GM12865 (cell line): ENCODE data around the gene RAB31.

ENCODE experiments used
- DNase-seq: peaks from one replicate; pipeline ENCODE4 v3.0.0; 2010; ENCODE audit warnings: low read depth
- H3K4me3 ChIP-seq: 2 replicates; pipeline ENCODE4 v1.5.1; 2011; ENCODE audit warnings: mild to moderate bottlenecking, low read depth, low read length, control low read depth
- TF ChIP-seq, protein P1 (sequence below): IDR thresholded peaks from 2 replicates; pipeline ENCODE4 v1.5.1; 2011; ENCODE audit warnings: low read length, control low read depth, low read depth, inconsistent platforms; ENCODE audit not compliant: insufficient read depth; ENCODE audit errors: missing control alignments

RAB31 gene

GRCh38 chr18:9796011-9796410 lies 87.9 kb downstream of the RAB31 start:
- H3K4me3 ChIP-seq, result no peak overlapping the region
- no peak for DNase-seq
- TF ChIP-seq, protein P1, sequence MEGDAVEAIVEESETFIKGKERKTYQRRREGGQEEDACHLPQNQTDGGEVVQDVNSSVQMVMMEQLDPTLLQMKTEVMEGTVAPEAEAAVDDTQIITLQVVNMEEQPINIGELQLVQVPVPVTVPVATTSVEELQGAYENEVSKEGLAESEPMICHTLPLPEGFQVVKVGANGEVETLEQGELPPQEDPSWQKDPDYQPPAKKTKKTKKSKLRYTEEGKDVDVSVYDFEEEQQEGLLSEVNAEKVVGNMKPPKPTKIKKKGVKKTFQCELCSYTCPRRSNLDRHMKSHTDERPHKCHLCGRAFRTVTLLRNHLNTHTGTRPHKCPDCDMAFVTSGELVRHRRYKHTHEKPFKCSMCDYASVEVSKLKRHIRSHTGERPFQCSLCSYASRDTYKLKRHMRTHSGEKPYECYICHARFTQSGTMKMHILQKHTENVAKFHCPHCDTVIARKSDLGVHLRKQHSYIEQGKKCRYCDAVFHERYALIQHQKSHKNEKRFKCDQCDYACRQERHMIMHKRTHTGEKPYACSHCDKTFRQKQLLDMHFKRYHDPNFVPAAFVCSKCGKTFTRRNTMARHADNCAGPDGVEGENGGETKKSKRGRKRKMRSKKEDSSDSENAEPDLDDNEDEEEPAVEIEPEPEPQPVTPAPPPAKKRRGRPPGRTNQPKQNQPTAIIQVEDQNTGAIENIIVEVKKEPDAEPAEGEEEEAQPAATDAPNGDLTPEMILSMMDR, result no peak

DNA sequence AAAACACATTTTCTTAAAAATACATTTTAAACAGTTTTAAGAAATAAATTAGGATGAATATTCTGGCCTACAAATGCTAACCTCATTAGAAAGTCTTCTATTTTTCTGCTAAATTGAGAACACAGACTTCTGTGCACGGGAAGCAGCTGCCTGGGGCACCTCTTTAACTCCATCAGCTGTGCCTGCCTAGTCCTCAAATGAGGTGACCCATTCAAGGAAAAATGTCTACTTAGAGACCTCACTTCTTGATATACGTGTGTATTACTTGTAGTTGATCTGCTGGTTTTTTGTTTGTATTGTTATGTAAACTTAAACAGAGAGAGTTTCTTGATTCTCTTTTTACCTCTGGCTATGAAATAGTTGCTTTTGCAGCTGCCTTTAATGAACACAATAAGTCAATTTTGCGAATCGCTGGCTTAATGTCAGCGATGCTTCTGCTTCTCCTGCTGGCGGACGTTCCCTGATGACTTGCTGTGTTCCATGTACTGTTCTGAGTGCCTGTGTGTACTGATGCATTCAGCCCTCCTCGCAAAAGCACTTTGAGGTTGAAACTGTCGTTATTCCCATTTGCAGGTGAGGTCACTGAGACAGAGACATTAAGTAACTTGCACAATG lies 88.9 kb downstream of the RAB31 start:
- DNase-seq, result no peak
- H3K4me3 ChIP-seq, result no peak overlapping the region
- TF ChIP-seq, protein P1, result no peak

DNA sequence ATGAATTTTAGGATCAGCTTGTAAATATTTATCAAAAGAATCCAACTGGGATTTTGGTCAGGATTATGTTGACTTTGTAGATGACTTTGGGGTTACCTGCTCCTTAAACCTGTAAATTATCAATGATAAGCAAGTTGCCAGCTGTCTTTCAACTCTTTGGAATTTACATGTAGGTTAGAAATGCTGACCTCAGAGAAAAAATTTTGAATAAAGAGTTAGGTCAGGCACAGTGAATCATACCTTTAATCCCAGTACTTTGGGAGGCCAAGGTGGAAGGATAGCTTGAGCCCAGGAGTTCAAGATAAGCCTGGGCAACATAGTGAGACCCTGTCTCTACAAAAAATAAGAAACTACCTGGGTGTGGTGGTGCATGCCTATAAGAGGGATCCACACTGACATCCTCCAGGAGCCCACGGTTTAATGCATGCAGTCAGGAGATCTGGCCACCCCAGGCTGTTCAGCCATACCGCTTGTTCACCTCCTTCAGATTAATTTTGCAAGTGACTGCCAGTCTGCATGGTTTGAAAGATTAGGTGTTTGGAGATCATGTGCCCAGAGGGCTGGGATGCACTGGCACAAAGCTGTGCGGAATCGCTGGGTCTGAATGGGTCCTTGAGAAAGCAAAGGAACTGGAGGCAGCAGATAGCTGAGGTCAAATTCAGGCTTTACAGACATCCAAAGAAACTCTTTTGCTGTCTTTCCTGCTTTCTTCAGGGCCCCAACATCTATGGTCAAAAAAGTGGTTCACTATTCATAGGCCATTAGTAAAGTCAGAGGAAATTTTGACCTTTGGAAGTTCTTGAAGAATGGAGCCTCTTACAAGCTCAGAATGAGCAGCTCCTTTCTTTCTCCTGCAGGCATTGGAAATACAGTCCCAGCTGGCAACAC lies 94.3 kb downstream of the RAB31 start:
- TF ChIP-seq, protein P1, result no peak
- H3K4me3 ChIP-seq, result no peak overlapping the region
- DNase-seq, result no peak

GRCh38 chr18:9803063-9803697 lies 95.1 kb downstream of the RAB31 start:
- TF ChIP-seq, protein P1, result no peak
- no peak overlapping the region for H3K4me3 ChIP-seq
- DNase-seq, result no peak

DNA sequence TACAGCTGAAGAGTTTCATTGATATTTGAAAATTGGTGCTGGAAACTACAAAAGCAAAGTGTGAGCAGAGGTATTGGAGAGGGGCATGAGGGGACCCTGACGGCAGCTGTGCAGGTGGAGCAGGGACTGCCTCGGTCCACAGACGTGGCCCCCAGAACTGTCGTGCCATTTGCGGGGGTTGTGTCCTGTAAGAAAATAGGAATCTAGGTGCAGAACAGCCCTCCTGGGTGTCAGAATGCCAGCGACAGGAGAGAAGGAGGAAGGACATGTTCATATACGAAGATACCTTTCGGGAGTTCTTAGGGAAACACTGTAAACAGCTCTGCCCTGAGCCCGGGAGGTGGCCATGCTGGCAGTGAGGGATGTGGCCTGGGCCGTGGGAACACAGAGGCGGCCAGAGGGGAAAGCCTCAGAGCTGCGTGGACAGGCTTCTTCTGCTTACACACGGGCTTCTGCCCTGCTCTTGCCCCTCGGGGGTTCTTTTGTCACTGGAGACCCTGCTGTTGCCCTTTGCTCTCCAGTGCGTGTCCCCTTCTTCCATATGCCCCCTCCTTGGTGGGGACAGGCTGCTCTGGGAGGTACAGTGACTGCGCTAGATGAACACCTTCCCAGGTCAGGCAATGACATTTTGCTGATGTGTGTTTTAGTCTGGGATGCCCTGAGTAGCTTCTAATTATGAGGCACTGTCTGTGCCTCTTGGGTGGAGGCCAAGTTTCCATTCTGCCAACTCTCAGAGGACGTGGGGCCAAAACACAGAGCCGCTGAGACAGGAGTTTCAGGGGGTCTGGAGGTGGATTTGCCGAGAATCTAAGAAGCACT lies 95.8 kb downstream of the RAB31 start:
- TF ChIP-seq, protein P1, result no peak
- DNase-seq, result no peak
- no peak overlapping the region for H3K4me3 ChIP-seq

- no peak overlapping the region for H3K4me3 ChIP-seq
- DNase-seq, result no peak
- TF ChIP-seq, protein P1, result no peak
These were observed 96.5 kb downstream of the RAB31 start for GRCh38 chr18:9804517-9805104.
